ENCODE measurements around the gene KIF21B.

KIF21B gene, protein sequence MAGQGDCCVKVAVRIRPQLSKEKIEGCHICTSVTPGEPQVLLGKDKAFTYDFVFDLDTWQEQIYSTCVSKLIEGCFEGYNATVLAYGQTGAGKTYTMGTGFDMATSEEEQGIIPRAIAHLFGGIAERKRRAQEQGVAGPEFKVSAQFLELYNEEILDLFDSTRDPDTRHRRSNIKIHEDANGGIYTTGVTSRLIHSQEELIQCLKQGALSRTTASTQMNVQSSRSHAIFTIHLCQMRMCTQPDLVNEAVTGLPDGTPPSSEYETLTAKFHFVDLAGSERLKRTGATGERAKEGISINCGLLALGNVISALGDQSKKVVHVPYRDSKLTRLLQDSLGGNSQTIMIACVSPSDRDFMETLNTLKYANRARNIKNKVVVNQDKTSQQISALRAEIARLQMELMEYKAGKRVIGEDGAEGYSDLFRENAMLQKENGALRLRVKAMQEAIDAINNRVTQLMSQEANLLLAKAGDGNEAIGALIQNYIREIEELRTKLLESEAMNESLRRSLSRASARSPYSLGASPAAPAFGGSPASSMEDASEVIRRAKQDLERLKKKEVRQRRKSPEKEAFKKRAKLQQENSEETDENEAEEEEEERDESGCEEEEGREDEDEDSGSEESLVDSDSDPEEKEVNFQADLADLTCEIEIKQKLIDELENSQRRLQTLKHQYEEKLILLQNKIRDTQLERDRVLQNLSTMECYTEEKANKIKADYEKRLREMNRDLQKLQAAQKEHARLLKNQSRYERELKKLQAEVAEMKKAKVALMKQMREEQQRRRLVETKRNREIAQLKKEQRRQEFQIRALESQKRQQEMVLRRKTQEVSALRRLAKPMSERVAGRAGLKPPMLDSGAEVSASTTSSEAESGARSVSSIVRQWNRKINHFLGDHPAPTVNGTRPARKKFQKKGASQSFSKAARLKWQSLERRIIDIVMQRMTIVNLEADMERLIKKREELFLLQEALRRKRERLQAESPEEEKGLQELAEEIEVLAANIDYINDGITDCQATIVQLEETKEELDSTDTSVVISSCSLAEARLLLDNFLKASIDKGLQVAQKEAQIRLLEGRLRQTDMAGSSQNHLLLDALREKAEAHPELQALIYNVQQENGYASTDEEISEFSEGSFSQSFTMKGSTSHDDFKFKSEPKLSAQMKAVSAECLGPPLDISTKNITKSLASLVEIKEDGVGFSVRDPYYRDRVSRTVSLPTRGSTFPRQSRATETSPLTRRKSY (N-terminal part only)

DNA sequence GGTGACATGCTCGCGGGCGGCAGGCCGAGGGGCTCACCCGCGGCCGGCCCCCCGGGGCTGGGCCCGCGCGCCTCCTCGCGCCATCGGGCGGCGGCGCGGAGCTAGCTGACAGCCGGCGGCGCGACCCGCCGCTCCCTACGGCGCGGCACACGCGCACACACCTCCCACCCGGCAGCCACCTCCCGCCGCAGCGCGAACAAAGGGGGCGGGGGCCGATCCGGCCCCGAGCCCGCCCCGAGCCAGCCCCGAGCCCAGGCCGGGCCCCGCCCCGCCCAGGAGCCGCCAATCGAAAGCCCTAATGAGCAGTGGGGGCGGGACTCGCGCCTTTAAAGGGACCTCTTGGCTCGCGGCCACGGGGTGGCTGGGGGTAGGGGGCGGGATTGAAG, at the start of gene KIF21B:
KIF21B (minus strand) TSS at position 198 of the 386 bp plus-strand sequence. CDS start 331 bp downstream, outside the sequence.
- peak; percentile 92 for DNase-seq

DNA sequence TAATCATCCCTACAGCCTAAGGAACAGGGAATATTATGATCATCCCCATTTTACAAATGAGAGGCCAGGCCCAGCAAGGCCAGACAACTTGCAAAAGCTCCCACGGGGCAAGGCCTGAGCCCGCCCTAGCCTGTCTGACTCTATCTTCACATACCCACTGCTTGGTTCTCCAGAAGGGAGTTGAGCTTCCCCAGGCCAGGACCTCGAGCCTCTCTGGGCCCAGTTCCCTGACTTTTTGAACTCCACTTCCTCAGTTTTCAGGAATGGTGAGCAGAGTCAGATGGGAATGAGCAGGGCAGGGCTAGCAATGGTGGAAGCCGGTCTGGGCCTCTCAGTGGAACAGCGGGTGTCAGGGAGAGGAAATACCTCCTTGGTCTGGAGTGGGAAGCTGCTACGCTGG, 49.4 kb upstream of the KIF21B start:
- DNase-seq: no peak

DNA sequence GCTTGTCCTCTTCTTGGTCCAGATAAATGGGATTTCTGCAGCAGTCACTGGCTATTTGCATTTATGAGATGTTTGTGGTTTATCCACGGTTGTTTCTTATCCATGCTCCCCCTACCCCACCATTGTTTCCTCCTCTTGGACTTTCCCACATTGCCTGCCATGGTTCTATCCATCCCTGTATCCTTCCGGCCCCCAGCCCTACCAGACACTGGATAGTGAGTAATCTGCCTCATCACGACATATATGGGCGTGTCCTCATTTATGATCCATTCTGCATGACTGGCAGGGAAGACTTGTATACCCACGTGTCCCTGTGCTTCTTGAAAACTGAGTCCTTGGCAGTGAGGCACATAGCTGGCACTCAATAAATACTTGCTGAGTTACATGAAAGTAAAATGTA, 48.6 kb upstream of the KIF21B start:
- no peak for DNase-seq

DNA sequence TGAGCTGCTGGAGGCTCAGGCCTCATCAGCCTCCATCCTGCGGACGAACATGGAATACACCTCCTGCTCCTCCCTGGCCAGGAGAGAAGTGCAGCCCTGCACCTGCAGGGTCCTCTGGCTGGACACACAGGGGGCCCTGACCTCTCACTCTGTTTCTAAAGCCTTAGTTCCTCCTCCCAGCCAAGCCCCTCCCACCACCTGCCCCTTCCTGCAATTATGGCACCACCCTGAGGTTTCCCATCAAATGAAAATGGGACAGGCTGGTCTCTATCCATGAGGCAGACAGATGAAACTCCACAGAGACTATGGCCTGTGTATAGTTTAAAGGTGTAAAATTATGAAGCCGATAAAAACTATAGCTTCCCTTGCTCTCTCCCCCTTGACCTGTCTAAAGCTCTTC, 46.1 kb upstream of the KIF21B start:
- no peak for DNase-seq

DNA sequence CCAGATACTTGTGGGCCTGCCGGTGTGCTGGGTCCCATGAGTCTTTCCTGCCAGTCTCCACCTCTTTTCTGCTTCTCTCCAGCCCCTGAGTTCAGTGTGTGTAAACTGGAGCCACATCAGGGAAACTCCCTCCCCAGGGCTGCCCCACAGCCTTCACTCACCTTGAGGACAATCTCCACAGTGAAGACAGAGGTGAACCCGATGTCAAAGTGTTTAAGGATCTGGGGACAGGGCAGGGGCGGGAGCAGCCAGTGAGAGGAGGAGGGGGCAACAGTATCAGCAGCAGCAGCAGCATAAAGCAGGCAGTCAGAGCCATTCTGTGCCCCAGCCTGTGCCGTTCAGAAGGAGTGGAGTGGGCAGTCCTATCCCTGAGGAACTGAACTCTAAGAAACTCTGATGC, 45.5 kb upstream of the KIF21B start:
- DNase-seq: no peak

DNA sequence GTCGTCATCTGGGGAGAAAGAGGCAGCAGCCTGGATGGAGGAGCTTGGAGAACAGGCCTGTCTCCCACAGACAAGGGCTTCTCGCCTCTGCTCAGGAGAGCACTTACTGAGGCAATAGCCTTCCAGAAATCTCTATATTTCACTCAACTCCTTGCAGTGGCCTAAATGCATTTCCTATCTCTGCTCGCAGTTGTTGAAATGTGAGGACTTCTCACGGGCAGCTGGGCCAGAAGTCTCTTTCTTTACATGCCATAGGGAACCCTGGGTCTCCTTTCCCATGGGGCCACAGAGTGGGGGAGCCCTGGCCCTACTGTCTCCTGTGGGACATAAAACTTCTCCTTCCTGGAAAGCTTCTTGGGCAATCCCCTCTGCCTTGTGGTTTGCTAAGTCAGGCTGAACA, 43.5 kb upstream of the KIF21B start:
- DNase-seq: no peak

DNA sequence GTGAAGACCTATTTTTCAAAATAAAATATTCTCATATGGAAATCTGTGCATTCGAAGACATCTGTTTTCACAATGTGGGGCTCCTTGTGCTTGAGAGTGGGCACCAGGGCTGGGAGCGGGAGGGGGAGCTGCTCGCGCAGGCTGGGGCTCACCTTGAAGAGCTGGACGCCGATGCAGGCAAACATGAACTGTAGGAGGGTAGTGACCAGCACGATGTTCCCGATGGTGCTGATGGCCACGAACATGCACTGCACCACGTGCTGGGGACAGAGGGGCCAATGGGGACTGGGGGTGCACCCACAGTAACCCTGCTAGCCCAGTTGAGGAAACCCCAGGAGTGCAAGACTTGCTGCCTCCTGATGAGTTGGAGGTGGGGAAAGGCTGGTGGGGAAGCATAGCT, 42.2 kb upstream of the KIF21B start:
- no peak for DNase-seq

DNA sequence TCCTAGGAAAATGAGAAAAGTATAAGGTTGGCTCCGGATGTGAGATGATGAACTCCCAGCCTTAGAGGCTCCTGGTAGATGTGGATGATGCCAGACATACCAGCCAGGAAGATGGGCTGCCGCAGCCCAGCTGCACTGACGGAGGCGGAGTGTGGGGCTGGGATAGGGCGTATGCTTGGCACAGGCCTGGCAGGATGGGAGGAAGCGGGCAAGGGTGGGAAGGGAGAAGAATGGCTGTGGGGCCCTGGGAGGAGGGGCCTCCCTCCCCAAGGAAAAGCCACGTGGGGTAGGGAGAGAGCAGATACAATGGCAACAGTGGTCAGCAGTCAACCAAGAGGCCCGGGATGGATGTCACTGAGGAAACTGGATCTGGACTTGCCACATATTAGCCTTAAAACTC, 41.3 kb upstream of the KIF21B start:
- no peak for DNase-seq

DNA sequence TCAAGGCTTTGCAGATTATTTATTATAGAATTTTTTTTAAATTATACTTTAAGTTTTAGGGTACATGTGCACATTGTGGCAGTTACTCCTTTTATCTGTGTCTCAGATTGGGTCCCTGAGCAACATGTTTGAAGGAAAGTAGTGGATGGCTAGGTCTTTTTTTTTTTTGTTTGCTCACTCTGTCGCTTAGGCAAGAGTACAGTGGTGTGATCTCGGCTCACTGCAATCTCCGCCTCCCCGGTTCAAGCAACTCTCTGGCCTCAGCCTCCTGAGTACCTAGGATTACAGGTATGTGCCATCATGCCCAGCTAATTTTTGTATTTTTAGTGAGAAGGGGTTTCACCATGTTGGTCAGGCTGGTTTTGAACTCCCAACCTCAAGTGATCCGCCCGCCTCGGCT, 39.6 kb upstream of the KIF21B start:
- no peak for DNase-seq

DNA sequence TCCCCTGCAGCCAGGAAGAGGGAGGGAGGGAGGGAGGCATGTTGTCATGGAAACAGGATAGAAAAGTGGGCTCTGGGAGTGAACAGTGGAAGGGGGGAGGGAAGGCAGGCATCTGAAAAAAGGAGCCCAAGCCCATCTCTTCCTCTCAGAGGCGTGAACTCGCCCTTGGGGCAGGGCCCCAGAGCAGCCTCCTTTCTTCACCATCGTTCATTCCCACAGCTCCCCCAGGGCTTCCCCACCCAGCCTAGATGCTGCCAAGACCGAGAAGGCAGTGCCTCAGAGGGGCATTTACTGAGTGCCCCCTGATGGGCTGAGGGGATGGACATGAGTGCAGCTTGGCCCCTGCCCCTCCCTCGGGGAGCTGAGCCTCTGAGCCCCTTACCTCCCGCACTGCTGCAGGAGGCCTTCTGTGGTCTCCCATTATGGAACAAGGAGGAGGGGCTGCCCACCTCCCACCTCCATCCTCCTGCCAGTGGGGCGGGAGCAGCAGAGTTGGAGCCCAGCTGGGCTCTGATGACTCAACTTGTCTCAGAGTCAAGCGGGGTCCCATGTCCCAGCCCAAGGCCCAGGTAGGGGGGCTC, 39.1 kb upstream of the KIF21B start:
- DNase-seq: no peak

DNA sequence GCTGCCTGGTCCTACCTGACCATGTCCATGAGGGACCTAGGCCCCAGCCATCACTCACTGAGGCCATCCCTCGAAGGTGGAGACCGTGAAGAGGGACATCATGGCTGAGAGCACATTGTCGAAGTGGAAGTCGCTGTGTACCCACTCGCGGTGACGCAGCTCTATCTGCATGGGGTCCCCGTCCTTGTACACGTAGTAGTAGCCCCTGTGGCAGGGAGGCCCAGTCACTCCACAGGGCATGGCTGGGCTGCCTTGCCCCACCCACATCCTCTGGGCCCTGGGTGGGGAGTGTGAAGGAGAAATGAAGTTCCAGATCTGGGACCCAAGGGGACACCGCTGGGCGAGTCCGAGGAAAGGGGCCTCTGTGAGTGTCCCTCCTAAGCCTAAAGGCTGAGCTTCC, 38.4 kb upstream of the KIF21B start:
- no peak for DNase-seq

DNA sequence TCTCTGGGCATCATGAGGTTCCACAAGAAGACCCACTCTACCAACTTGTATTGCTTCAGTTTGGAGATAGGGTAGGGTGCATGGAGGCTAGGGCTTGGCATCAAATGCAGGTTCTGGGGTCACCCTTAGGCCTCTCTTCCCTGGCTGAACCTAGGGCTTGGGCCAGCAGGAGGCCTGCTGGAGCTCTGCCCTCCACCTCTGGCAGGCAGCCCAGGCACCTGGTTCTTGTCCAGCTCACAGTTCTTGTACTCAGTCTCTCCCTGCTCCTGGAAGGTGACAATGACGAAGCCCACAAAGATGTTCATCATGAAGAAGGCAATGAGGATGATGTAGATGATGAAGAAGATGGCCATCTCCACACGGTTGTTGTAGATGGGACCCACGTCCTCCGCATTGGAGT, 37.5 kb upstream of the KIF21B start:
- no peak for DNase-seq

DNA sequence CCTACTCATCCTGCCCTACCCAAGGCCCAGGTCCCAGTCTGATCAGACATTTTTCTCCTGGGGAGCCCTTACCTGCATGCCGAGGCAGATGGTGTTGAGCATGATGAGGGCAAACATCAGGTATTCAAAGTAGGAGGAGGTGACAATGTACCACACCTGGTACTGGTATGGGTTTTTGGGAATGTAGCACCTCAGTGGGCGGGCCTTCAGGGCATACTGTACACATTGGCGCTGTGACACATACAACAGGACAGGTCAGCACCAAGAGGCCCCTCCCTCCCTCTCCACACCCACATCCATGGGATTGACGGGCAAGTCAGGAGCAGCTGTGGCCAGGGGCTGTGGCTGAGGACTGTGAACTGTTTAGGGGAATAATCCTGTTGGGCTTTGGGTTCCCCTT, 37.1 kb upstream of the KIF21B start:
- no peak for DNase-seq

DNA sequence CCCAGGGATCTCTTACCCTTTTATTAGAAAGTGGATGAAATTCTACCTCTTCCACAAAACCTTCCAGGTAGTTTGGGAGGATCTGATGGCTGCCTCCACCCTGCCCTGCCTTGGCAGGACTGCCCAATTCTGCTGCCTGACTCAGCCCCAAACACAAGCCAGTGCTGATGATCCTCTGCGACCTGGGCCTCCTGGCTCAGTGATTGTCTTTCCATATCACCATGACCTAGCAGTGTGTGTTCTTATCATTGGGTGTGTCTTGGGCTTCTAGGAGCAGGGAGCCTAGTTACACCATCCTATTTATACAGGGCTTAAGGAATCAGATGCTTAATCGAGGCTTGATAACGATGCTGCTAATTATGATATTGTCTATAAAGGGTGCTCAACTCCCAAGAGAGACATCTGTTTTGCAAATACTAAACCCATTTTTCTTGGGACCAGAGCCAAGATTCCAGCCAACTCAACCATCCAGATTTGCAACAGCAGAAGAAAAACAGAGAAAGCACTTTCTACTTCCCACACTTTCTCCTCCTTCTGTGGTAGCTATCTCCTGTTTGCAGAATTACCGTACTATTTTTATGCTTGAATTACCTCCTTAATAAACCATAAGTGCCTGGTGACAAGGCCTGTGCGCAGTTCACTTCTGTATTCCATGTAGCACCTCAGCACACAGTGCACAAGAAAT, 36.5 kb upstream of the KIF21B start:
- DNase-seq: no peak

DNA sequence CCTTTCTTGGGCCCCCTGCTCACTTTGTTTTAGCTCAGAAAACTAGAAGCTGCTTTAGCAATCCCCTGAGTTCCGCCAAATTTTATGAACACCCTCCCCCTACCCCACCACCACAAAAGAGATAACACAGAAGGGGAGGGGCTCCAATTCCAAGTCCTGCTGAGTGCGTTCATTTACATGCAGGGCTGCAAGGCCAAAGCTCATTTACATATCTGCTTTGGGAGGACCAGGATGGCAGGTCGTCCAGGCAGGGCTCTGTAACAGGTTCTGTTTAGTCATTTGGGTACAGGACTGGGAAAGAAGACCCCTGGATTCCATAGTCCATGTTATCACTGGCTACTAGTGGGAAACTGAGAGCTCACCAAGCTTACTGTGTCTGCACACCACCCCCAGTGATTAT, 35.9 kb upstream of the KIF21B start:
- DNase-seq: no peak

DNA sequence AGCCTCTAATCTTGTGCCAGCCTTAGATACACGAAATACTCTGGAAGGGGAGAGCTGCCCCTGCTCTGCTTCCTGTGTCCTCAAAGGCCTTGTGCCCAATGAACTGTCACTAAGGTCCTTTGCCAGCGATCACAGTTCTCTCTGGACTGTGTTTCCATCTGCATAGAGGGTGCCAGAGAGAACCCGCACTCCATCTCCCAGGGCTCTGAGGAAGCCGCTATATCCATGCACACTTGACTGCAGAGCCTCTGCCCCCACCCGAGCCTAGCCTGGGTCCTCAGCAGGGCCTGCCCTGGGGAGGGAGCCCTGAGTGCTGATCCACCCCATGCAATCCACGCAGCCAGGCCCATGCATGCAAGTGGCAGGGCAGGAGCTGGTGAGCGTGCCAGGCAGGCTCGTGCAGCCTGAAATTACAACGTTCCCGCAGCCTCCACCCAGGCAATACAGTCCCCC, 30.6 kb upstream of the KIF21B start:
- no peak for DNase-seq

DNA sequence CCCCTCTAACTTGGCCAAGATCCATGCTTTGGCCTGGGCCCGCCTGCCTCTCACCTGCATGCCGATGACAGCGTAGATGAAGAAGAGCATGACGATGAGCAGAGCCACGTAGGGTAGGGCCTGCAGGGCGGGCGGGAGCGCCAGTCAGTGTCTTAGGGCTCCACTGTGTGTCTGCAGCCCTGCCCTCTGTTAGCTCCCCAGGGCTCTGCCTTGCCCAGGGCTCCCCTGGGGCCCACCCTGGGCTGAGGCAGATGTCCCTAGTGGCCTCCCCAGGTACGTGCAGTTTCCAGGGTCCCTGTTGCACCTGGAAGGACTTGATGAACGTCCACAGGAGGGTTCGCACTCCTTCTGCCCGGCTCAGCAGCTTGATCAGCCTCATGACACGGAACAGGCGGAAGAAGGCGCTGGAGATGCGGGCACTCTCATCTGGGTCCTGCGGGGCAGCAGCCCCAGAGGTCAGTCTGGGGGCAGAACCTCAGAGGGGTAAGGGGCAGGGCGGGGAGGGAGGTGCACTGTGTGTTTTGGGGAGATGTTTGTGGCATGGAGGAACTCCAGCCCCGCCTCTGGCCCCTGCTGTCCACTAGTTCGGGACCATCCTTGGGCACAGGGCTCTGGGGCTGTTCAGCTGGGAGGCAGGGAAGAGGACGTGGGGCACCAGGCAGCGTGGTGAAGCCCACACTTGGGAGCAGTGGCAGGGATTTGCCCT, 29.8 kb upstream of the KIF21B start:
- no peak for DNase-seq

DNA sequence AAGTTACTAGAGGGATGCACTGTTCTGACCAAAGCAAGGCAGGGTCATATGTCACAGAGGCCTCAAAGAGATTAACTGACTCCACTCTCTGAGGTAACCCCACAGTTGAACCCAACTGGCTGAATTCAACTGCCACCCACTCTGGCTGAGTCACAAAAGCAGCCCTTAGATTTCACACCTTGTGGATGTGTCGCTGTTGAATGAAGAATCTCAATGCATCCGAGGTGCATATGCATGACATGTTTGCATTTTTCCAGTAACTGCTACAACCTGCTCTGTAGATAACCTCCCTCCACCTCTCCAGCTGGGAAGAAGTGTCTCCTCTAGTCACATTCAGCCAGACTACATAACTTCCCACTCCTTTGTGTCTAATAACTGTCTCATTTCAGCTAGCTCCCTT, 27.9 kb upstream of the KIF21B start:
- no peak for DNase-seq

DNA sequence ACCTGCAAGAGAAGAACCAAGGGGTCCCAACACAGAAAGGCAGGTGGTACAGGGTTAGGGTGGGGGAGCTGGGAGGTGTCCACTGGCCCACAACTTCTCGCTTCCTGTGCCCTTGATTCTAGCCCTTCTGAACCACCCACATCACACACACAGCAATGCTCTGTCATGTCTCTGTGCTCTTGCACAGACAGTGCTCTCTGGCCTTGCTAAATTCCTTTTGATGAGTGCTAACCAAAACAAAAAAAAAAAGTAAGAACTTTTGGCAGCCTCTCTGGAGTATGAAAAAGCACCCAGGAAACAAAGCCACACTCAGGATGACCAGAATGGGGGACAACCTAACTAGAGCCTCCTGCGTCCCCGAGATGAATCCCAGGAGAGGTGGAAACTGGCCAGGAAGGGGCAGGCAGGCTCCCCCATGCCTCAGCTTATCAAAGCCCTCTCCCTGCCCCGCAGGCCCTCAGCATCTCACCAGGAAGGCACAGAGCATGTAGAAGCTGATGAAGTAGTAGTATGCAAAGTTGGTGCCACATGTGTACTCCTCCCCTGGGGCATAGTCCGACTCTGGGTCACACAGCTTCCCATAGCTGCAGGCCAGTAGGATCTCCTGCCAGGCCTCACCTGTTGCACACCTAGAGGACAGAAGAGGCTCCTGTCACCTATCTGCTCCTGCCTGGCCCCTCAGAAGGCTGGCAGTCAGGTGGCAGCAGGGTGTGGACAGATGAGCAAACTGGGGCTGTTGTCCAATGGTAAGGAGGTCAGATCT, 27.2 kb upstream of the KIF21B start:
- no peak for DNase-seq

DNA sequence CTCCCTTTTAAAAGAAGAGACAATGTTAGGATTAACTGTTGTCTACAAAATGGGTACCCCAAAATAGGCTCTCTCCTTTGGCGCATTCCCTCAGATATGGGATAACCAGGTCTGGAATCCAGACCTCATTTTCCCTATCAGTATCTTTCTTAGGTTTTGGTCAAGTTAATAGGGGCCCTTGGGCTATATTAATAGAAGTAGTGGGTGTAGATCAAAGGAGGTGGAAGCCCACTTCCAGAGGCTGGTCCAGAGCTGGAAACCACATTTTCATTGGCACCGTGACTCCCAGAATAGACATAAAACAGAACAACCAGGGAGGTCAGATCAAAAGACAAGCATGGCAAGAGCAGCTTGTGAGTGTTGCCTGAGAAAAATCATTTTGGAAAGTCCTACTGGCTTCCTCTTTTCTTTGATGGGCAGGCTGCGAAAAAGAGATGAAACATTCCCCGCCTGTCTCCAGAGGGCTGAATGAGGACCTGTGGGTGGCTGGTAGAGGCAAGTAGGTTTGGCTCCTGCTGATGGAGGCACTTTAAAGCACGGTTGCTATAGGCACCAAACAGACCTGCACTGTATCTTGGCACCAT, 25.8 kb upstream of the KIF21B start:
- DNase-seq: no peak

DNA sequence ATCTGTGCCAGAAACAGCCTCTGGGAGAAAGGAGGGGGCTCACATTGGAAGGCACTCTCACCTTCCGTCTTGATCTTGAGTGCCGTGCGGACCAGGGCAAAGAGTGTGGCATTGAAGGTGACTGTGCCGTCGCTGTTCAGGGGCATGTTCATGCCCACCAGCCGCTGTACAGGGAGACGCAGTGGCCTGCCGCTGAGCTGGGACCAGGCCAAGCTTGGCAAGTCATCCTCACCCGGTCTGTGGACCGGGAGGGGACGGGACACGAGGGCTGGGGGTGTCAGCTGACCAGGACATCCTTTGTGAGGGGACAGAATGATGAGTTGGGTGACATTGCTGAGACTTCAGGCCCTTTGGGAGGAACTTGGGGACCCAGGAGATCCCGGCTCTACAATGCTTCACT, 25.0 kb upstream of the KIF21B start:
- no peak for DNase-seq
